Rectal smooth muscle tissue (tissue), 1 donor: ENCODE data around the gene APP.

ENCODE experiments used
- H3K27ac ChIP-seq: one replicate; pipeline ENCODE4 v1.7.0; 2013; ENCODE audit warnings: low read depth, low read length, inconsistent platforms
- H3K27me3 ChIP-seq: one replicate; pipeline ENCODE4 v1.7.0; 2013; ENCODE audit warnings: low read length; ENCODE audit not compliant: control insufficient read depth, insufficient read depth
- H3K36me3 ChIP-seq: one replicate; pipeline ENCODE4 v1.7.0; 2013; ENCODE audit warnings: low read length; ENCODE audit not compliant: control insufficient read depth, insufficient read depth
- H3K4me1 ChIP-seq: one replicate; pipeline ENCODE4 v1.7.0; 2013; ENCODE audit warnings: low read length; ENCODE audit not compliant: control insufficient read depth, insufficient read depth
- H3K4me3 ChIP-seq: one replicate; pipeline ENCODE4 v1.7.0; 2013; ENCODE audit warnings: low read length
- H3K9ac ChIP-seq: one replicate; pipeline ENCODE4 v1.7.0; 2013; ENCODE audit warnings: low read length

Gene APP

DNA sequence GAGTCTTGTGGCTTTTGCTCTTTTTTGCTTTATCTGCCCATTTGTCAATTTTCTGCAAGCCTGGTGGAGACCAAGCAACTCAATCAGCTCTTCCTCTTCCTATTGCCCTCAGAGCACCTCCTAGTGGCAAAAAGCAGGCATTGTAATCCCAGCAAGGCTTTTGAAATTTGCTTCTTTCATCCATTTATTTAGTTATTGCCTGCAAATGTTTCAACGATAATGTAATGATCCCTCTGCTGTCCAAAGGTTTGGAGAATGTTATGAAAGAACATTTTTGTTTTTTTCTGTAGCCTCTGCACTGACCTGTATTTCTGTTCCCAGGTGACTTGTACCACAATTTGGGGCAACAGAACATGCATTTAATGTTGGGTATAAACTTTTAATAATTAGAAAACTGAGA is 308.0 kb downstream of the APP start:
- H3K4me1 ChIP-seq: no peaks in the 10 kb centered on the region
- no peaks in the 10 kb centered on the region for H3K27me3 ChIP-seq
- no peak overlapping the region for H3K27ac ChIP-seq
- H3K9ac ChIP-seq: no peak overlapping the region
- H3K4me3 ChIP-seq: no peak overlapping the region
- H3K36me3 ChIP-seq: no peaks in the 10 kb centered on the region

- H3K27me3 ChIP-seq: no peaks in the 10 kb centered on the region
- no peak overlapping the region for H3K4me3 ChIP-seq
- H3K9ac ChIP-seq: no peak overlapping the region
- no peak overlapping the region for H3K27ac ChIP-seq
- no peaks in the 10 kb centered on the region for H3K4me1 ChIP-seq
- H3K36me3 ChIP-seq: no peaks in the 10 kb centered on the region
Observed at GRCh38 chr21:25862112-25862511, 308.5 kb downstream of the APP start.

GRCh38 chr21:25859235-25859929 is 311.2 kb downstream of the APP start:
- Histone ChIP-seq H3K36me3 (no peaks in the 10 kb centered on the region), H3K4me1 (no peaks in the 10 kb centered on the region), H3K27me3 (no peaks in the 10 kb centered on the region), H3K4me3 (no peak overlapping the region), H3K27ac (no peak overlapping the region), H3K9ac (no peak overlapping the region)

- no peaks in the 10 kb centered on the region for H3K4me1 ChIP-seq
- no peaks in the 10 kb centered on the region for H3K36me3 ChIP-seq
- no peak overlapping the region for H3K27ac ChIP-seq
- no peak overlapping the region for H3K4me3 ChIP-seq
- no peaks in the 10 kb centered on the region for H3K27me3 ChIP-seq
- H3K9ac ChIP-seq: no peak overlapping the region
Observed at GRCh38 chr21:25858325-25858724, 312.2 kb downstream of the APP start.

GRCh38 chr21:25857308-25858074 is 313.1 kb downstream of the APP start:
- Histone ChIP-seq H3K4me1 (no peaks in the 10 kb centered on the region), H3K36me3 (no peaks in the 10 kb centered on the region), H3K9ac (no peak overlapping the region), H3K27ac (no peak overlapping the region), H3K4me3 (no peak overlapping the region), H3K27me3 (no peaks in the 10 kb centered on the region)

- Histone ChIP-seq H3K27me3 (no peaks in the 10 kb centered on the region), H3K4me1 (no peaks in the 10 kb centered on the region), H3K36me3 (no peaks in the 10 kb centered on the region)
Observed at GRCh38 chr21:25855576-25855975, 315.0 kb downstream of the APP start.

GRCh38 chr21:25850126-25850842 is 320.3 kb downstream of the APP start:
- no peak overlapping the region for H3K4me3 ChIP-seq
- no peaks in the 10 kb centered on the region for H3K36me3 ChIP-seq
- H3K27ac ChIP-seq: no peak overlapping the region
- no peak overlapping the region for H3K9ac ChIP-seq
- peaks cover 8% of the 10 kb centered on the region for H3K4me1 ChIP-seq
- no peaks in the 10 kb centered on the region for H3K27me3 ChIP-seq

More at GRCh38 chr21:25855576-25855975, 315.0 kb downstream of the APP start:
- Histone ChIP-seq H3K27ac (no peak overlapping the region), H3K9ac (no peak overlapping the region), H3K4me3 (no peak overlapping the region)

GRCh38 chr21:25848309-25848708 is 322.3 kb downstream of the APP start:
- Histone ChIP-seq H3K36me3 (no peaks in the 10 kb centered on the region), H3K27ac (no peak overlapping the region), H3K4me3 (no peak overlapping the region), H3K9ac (no peak overlapping the region), H3K27me3 (no peaks in the 10 kb centered on the region), H3K4me1 (peaks cover 8% of the 10 kb centered on the region)

DNA sequence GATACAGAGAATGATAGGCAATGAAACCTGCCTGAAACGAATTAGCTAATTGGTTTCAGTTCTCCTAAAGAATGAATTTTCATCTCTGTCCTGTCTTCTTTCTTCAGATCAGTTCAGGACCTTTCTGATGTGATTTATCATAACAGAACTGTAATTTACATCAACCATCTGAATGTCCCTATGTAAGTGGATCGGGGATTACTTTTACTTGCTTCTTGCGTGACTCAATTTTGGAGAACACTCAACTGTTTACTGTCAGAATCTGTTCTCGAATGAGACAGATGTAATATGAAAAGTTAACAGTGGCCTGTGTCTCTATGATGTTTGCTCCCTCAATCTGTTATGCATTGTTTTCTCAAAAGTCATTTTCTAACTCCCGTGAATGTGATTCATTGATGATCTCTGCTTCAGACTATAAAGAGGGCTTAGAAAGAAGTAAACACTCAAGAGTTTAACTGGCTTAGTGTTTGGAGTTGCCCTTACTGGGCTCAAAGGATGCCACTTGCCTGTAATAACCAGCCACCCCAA is 324.8 kb downstream of the APP start:
- Histone ChIP-seq H3K9ac (no peak overlapping the region), H3K27ac (peak overlapping the region; percentile 38), H3K36me3 (no peaks in the 10 kb centered on the region), H3K4me3 (no peak overlapping the region), H3K27me3 (no peaks in the 10 kb centered on the region), H3K4me1 (peaks cover 8% of the 10 kb centered on the region)

- Histone ChIP-seq H3K36me3 (no peaks in the 10 kb centered on the region), H3K9ac (no peak overlapping the region), H3K27ac (no peak overlapping the region), H3K4me3 (no peak overlapping the region), H3K4me1 (peaks cover 8% of the 10 kb centered on the region), H3K27me3 (no peaks in the 10 kb centered on the region)
Observed at GRCh38 chr21:25842925-25843324, 327.6 kb downstream of the APP start.

GRCh38 chr21:25838809-25839208 is 331.8 kb downstream of the APP start:
- Histone ChIP-seq H3K36me3 (no peaks in the 10 kb centered on the region), H3K9ac (no peak overlapping the region), H3K27me3 (no peaks in the 10 kb centered on the region), H3K4me1 (peaks cover 9% of the 10 kb centered on the region), H3K4me3 (no peak overlapping the region), H3K27ac (no peak overlapping the region)

DNA sequence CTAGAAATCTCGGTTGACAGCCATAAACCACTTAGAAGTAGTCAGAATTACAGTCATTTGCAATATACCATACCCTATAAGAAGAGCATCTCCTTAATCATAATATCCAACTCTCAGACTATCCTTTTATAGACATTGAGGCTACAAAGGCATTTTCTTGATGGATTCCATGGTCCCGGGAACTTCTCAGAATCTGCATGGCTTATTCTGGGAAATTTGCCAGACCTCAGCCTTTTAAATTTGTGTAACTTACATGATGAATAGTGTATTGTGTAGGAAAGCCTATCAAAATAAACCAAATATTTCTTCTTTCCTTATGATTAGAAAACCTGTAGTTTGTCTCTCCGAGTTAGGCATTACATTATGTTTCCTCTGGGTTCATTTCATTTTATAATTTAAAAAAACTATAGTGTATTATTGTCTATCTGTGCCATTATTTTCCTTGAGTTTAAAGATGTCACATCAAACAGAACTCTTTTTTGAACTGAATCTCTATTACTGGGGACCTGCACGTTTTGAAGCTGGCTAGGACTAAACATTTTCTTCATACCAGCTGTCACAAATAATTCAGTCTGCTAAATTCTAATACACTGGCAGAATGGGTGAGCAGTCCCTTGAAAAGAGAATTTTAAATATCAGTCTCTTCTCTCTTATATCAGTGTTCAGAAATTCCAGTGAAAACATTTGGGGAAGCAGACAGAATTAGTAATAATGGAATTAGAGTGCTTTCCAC is 332.9 kb downstream of the APP start:
- Histone ChIP-seq H3K4me1 (peaks cover 9% of the 10 kb centered on the region), H3K9ac (no peak overlapping the region), H3K36me3 (no peaks in the 10 kb centered on the region), H3K4me3 (no peak overlapping the region), H3K27ac (peak overlapping the region; percentile 83), H3K27me3 (no peaks in the 10 kb centered on the region)
